ENCODE results near the gene DRD2.

The DRD2 gene

GRCh38 chr11:113446112-113446511, 29.1 kb downstream of the DRD2 start:
- no peak for TF ChIP-seq ZNF274 (IDR thresholded peaks at IDR 0.05; ENCODE audit: low read depth, low read length)
- H3K4me3 ChIP-seq (ENCODE audit: low read length) = no peak overlapping the region

GRCh38 chr11:113444502-113445123, 30.6 kb downstream of the DRD2 start:
- H3K4me3 ChIP-seq (ENCODE audit: low read length) = no peak overlapping the region
- no peak for TF ChIP-seq ZNF274 (IDR thresholded peaks at IDR 0.05; ENCODE audit: low read depth, low read length)

GRCh38 chr11:113440816-113441215, 34.4 kb downstream of the DRD2 start:
- no peak overlapping the region for H3K4me3 ChIP-seq (ENCODE audit: low read length)
- TF ChIP-seq ZNF274 (IDR thresholded peaks at IDR 0.05; ENCODE audit: low read depth, low read length) = no peak

- TF ChIP-seq ZNF274 (IDR thresholded peaks at IDR 0.05; ENCODE audit: low read depth, low read length) = no peak
These were observed 38.4 kb downstream of the DRD2 start for GRCh38 chr11:113436672-113437252.

GRCh38 chr11:113435190-113435968, 39.8 kb downstream of the DRD2 start:
- no peak for TF ChIP-seq ZNF274 (IDR thresholded peaks at IDR 0.05; ENCODE audit: low read depth, low read length)
- H3K4me3 ChIP-seq (ENCODE audit: low read length) = no peak overlapping the region

More at GRCh38 chr11:113436672-113437252, 38.4 kb downstream of the DRD2 start:
- no peak overlapping the region for H3K4me3 ChIP-seq (ENCODE audit: low read length)

GRCh38 chr11:113431746-113432145, 43.5 kb downstream of the DRD2 start:
- TF ChIP-seq ZNF274 (IDR thresholded peaks at IDR 0.05; ENCODE audit: low read depth, low read length) = no peak
- H3K4me3 ChIP-seq (ENCODE audit: low read length) = no peak overlapping the region

GRCh38 chr11:113426686-113427085, 48.5 kb downstream of the DRD2 start:
- no peak for TF ChIP-seq ZNF274 (IDR thresholded peaks at IDR 0.05; ENCODE audit: low read depth, low read length)
- H3K4me3 ChIP-seq (ENCODE audit: low read length) = no peak overlapping the region

- H3K4me3 ChIP-seq (ENCODE audit: low read length) = no peak overlapping the region
- no peak for TF ChIP-seq ZNF274 (IDR thresholded peaks at IDR 0.05; ENCODE audit: low read depth, low read length)
These were observed 54.4 kb downstream of the DRD2 start for GRCh38 chr11:113420808-113421207.

GRCh38 chr11:113419454-113420003, 55.7 kb downstream of the DRD2 start:
- no peak overlapping the region for H3K4me3 ChIP-seq (ENCODE audit: low read length)
- no peak for TF ChIP-seq ZNF274 (IDR thresholded peaks at IDR 0.05; ENCODE audit: low read depth, low read length)

- TF ChIP-seq ZNF274 (IDR thresholded peaks at IDR 0.05; ENCODE audit: low read depth, low read length) = no peak
- no peak overlapping the region for H3K4me3 ChIP-seq (ENCODE audit: low read length)
These were observed 57.8 kb downstream of the DRD2 start for GRCh38 chr11:113417428-113417827.

- TF ChIP-seq ZNF274 (IDR thresholded peaks at IDR 0.05; ENCODE audit: low read depth, low read length) = no peak
- no peak overlapping the region for H3K4me3 ChIP-seq (ENCODE audit: low read length)
These were observed 59.9 kb downstream of the DRD2 start for GRCh38 chr11:113415343-113415742.

- TF ChIP-seq ZNF274 (IDR thresholded peaks at IDR 0.05; ENCODE audit: low read depth, low read length) = no peak
- H3K4me3 ChIP-seq (ENCODE audit: low read length) = no peak overlapping the region
These were observed 62.5 kb downstream of the DRD2 start for GRCh38 chr11:113412675-113413074.

- no peak for TF ChIP-seq ZNF274 (IDR thresholded peaks at IDR 0.05; ENCODE audit: low read depth, low read length)
- H3K4me3 ChIP-seq (ENCODE audit: low read length) = no peak overlapping the region
These were observed 63.7 kb downstream of the DRD2 start for GRCh38 chr11:113411536-113411935.

GRCh38 chr11:113410414-113411135, 64.6 kb downstream of the DRD2 start:
- no peak overlapping the region for H3K4me3 ChIP-seq (ENCODE audit: low read length)
- no peak for TF ChIP-seq ZNF274 (IDR thresholded peaks at IDR 0.05; ENCODE audit: low read depth, low read length)
